HepG2 (cell line): ENCODE results near the gene PLK4.

Source experiments
- CREB1 ChIP-seq, 2 experiments: fragments of 450-650 bp in 1 of 2; IDR thresholded peaks; 2 replicates each; pipeline ENCODE4 v1.6.1; 2016 to 2017; ENCODE audit warnings: control low read depth in 1 of 2, mild to moderate bottlenecking in 1 of 2, missing compliant biosample characterization in 1 of 2, missing genetic modification characterization in 1 of 2
- CTCF ChIP-seq: sonication (generic); formaldehyde crosslinking; IDR thresholded peaks from 2 replicates; pipeline ENCODE4 v1.5.0; 2020; ENCODE audit warnings: mild to moderate bottlenecking, missing genetic modification reagents, moderate library complexity
- EP300 ChIP-seq, 3 experiments: sonication (generic) in 1 of 3; formaldehyde crosslinking in 1 of 3; IDR thresholded peaks; 2 replicates each; pipeline versions ENCODE4 v1.5.1 to v1.6.1; 2011 to 2020; ENCODE audit warnings: low read depth in 2 of 3, low read length in 2 of 3, borderline replicate concordance in 1 of 3, improper control_type of control experiment in 1 of 3, mild to moderate bottlenecking in 1 of 3, missing genetic modification reagents in 1 of 3, moderate library complexity in 1 of 3
- GLI4 ChIP-seq: sonication (generic); formaldehyde crosslinking; IDR thresholded peaks from 2 replicates; pipeline ENCODE4 v1.5.1; 2020; ENCODE audit warnings: missing genetic modification reagents, mild to moderate bottlenecking, moderate library complexity, borderline replicate concordance
- JUNB ChIP-seq: sonication (generic); formaldehyde crosslinking; IDR thresholded peaks from 2 replicates; pipeline ENCODE4 v1.8.0; 2022; ENCODE audit warnings: missing genetic modification reagents, mild to moderate bottlenecking, borderline replicate concordance
- MED8 ChIP-seq: sonication (generic); formaldehyde crosslinking; IDR thresholded peaks from 2 replicates; pipeline ENCODE4 v1.8.1; 2023; ENCODE audit warnings: mild to moderate bottlenecking, missing genetic modification reagents; ENCODE audit not compliant: insufficient replicate concordance
- TOE1 ChIP-seq: sonication (generic); formaldehyde crosslinking; IDR thresholded peaks from 2 replicates; pipeline ENCODE4 v1.4.0; 2020; ENCODE audit warnings: mild to moderate bottlenecking, missing genetic modification reagents
- ZNF292 ChIP-seq: sonication (generic); formaldehyde crosslinking; IDR thresholded peaks from 2 replicates; pipeline ENCODE4 v1.8.1; 2022; ENCODE audit warnings: mild to moderate bottlenecking, low read depth, missing genetic modification reagents, borderline replicate concordance
- ZNF431 ChIP-seq: sonication (generic); formaldehyde crosslinking; IDR thresholded peaks from 2 replicates; pipeline ENCODE4 v1.9.0; 2022; ENCODE audit warnings: missing genetic modification reagents, low read depth, mild to moderate bottlenecking, borderline replicate concordance
- ZNF607 ChIP-seq: sonication (generic); formaldehyde crosslinking; IDR thresholded peaks from 2 replicates; pipeline ENCODE4 v1.5.1; 2020; ENCODE audit warnings: missing genetic modification reagents, mild to moderate bottlenecking, borderline replicate concordance
- ZNF784 ChIP-seq: sonication (generic); formaldehyde crosslinking; IDR thresholded peaks from 2 replicates; pipeline ENCODE4 v1.5.1; 2020; ENCODE audit warnings: missing genetic modification reagents, mild to moderate bottlenecking, borderline replicate concordance

GRCh38 chr4:127832585-127832984, 48.1 kb upstream of the PLK4 start:
- TF ChIP-seq ZNF431, result no peak
- TF ChIP-seq CTCF (CRISPR knock-in tag), result no peak
- TF ChIP-seq ZNF784 (CRISPR knock-in tag), result no peak
- TF ChIP-seq CREB1 (IDR thresholded peaks at IDR 0.05), result no peak
- TF ChIP-seq CREB1 (CRISPR knock-in tag; IDR thresholded peaks at IDR 0.05), result no peak
- TF ChIP-seq GLI4 (CRISPR knock-in tag), result no peak
- TF ChIP-seq EP300 (IDR thresholded peaks at IDR 0.05; ENCODE audit: low read depth in 2 of 2, low read length in 2 of 2), result no peak
- no peak for TF ChIP-seq EP300 (CRISPR knock-in tag; IDR thresholded peaks at IDR 0.05; ENCODE audit: borderline replicate concordance)
- TF ChIP-seq MED8 (CRISPR knock-in tag), result no peak
- no peak for TF ChIP-seq ZNF292 (CRISPR knock-in tag)
- no peak for TF ChIP-seq ZNF607 (CRISPR knock-in tag)
- TF ChIP-seq TOE1 (CRISPR knock-in tag), result no peak
- TF ChIP-seq JUNB, result no peak
